ENCODE data around the gene RIIAD1.

GRCh38 chr1:151680391-151680790 lies 40.9 kb upstream of the RIIAD1 start:
- no peak for TF ChIP-seq FOXM1 (IDR thresholded peaks at IDR 0.05; ENCODE audit: borderline replicate concordance)
- TF ChIP-seq SP1 (IDR thresholded peaks at IDR 0.05), result no peak
- no peak for TF ChIP-seq HDGF (IDR thresholded peaks at IDR 0.05; ENCODE audit: borderline replicate concordance)
- TF ChIP-seq SUZ12 (IDR thresholded peaks at IDR 0.05), result no peak

All from HEK293T (cell line).